HG03039 (cell line): ENCODE data around the gene STXBP5L.
"Not testable (repeated sequence)": the region's sequence is repeated elsewhere in the genome, so short reads cannot be mapped to it uniquely, and the experiment has no call there.

Experiments
- ATAC-seq: cut with Tn5 transposase; IDR thresholded peaks from one replicate; pipeline ENCODE4 v1.9.1; 2021; ENCODE audit warnings: mild to moderate bottlenecking, moderate library complexity; ENCODE audit not compliant: unreplicated experiment

STXBP5L gene

DNA sequence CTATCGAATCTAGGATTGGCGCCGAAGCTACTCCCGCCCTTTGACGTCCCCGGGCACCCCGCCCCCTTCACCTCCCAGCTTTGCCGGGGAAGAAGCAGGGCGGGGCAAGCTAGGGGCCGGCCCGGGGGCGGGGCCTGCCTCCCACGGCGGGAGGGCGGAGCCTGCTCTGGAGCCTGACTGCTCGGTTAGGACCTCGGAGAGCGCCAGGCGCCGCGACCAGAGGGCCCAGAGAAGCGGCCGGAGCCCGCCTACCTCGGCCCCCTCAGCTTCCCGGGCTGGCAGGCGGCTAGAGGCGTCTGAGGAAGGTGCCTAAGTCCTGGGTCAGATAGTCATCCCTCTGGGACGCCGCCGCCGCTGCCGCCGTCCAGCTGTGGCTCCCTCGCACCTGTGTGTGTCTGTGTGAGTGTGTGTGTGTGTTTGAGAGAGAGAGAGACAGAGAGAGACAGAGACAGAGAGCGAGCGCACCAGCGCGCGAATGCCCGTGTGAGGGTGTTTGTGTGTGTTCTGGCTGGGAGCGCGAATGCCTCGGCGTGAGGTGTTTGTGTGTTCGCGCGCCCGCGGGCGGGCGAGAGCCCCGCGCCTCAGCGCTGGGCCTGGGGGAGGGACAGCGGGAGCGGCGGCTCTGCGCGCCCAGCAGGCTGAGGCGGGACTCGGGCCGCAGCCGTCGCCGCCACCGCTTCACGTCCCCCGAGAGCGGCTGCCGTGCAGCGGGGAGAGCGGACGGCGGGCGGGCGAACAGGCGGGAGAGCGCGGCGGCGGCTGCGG lies at the start of gene STXBP5L:
Gene STXBP5L, plus strand, starts transcription at position 176 of the 765 bp plus-strand sequence. CDS start 1,374 bp downstream, outside the sequence.
- peak; percentile 98 for ATAC-seq

DNA sequence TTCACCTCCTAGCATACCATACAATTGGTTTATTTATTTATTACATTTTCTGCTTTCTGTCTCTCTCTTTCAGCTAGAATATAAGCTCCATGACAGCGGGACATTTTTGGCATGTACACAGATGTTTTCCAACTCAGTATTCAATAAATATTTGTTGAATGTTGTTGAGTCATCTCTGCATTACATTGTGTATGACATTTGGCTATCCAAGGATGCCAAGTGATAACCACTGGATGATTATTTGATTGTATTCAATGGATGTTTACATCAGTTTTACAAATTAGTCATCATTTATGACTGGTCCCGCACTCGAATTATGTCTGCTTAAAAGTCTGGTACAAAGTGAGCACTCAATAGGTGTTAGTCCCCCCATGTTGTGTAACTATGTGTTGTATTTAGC lies 49.5 kb upstream of the STXBP5L start:
- ATAC-seq, result no peak

DNA sequence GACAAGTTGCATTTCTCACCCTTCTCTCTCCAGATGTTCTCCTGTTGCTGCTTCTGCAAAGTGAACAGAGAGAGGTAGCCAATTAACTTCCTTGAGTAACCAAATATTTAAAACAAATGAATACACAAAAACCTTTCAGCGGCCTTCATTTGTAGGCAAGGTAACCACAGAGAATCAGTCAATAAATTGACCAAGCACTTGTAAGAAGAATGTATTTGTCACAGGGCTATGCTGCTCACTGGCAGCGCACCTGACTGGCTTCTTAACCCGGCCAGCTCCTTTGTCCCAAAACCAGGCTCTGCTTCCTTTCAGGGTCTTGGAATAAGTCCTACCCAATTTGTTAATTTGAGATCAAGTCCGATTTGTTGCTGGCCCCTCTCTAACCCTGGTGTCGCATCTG lies 43.5 kb upstream of the STXBP5L start:
- ATAC-seq, result no peak

DNA sequence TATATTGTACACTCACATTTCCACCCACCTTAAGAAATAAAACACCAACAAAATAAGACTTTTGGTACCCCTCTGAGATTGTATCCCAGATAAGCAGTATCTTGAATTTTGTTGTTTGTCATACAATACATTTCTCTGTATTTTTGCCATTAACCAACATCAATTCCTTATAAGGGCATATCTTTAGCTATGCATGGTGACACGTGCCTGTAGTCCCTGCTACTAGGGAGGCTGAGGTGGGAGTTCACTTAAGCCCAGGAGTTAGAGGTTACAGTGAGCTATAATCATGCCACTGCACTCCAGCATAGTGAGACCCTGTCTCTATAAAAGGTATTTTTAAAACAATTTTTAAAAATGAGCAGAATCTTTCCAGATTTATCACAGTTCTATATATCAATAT lies 32.5 kb upstream of the STXBP5L start:
- no peak for ATAC-seq

DNA sequence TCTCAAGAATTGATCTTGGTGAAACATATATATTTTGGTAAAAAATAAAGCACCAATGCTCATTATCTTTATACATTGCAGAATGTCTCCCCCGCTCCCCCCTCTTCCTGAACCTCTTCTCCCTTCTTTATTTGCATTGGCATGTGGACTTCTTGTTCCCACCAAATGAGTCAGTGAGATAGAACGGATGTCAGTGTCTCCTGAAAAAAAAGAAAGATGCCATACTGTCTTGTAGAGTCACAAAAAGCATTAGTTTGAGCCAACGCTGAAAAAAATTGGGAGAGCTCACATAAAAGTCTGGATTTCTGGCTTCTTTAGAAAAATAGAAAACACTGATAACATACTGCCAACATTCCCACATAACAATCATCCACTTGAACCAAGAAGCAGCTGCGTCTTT lies 32.0 kb upstream of the STXBP5L start:
- no peak for ATAC-seq

DNA sequence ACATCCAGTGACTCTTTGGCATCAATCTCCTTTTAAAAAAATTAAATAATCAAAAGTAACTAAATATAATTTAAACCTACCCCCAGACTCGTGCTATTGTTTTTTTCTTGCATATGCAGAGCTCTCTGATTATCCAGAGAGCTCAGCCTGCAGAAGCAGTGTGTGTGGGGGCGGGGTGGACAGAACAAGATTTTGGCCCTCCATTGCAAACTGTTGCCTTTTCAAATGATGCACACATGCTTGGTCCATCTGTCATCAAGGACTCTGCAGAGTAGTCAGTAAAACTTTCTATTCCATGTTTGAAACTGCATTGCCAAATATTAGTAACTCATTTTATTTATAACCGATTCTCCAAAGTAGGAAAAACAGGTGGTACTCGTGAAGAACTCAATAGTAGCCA lies 28.6 kb upstream of the STXBP5L start:
- ATAC-seq, result no peak

DNA sequence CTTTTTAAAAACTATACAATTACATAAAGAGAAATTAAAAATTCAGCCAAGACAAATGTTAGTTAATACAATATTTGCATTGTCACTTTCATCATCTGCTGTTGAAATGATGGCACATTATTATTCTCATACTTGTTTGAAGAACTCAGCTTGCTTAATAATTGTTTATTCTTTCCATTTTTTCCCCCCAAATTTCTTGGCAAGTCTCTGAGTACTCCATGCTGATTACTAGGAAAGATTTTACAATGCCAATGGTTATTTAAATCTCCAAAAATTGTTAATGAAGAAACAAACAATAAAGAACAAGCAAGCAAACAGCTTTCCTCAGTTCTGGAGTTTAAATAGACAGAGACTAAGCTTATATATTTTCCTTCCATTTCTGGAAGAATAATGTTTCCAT lies 15.1 kb upstream of the STXBP5L start:
- ATAC-seq, result no peak

DNA sequence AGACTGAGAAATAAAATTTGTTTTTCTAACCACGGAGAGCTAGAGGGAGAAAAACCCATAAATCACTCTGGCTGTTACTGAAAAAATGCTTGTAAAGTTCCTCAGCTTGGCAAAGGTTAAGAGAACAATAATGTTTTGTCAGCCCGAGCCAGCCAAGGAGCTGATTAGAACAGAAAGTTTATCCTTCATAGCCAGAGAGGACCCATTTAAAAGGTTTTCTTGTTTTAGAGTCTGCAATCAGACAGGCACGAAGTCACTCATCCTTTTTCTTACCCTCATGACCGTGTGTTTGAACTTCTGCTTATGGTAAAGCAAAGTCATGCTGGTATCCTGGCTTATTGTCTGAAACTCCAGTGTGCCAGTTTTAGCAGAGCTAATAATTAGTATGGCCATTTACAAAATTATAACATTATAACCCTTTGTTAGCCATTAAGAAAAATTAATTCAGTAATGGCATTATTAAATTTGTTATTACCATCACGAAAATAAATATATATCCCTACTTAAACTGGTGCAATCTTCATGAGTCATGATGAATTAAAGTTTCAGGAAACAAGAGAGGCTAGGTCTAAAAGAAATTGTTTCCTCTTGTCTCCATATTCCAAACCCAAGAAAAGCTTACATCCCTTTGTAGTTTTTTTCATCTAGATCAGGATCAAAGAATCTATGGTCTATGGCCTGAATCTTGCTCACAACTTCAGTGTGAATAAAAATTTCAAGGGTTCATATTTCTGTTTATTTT lies 13.5 kb upstream of the STXBP5L start:
- ATAC-seq, result no peak

DNA sequence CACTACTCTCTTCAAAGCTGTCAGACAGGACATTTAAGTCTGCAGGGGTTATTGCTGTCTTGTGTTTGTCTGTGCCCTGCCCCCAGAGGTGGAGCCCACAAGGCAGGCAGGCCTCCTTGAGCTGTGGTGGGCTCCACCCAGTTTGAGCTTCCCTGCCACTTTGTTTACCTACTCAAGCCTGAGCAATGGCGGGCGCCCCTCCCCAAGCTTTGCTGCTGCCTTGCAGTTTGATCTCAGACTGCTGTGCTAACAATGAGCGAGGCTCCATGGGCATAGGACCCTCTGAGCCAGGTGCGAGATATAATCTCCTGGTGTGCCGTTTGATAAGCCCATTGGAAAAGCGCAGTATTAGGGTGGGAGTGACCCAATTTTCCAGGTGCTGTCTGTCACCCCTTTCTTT lies 6.3 kb upstream of the STXBP5L start:
- not testable (repeated sequence) for ATAC-seq

DNA sequence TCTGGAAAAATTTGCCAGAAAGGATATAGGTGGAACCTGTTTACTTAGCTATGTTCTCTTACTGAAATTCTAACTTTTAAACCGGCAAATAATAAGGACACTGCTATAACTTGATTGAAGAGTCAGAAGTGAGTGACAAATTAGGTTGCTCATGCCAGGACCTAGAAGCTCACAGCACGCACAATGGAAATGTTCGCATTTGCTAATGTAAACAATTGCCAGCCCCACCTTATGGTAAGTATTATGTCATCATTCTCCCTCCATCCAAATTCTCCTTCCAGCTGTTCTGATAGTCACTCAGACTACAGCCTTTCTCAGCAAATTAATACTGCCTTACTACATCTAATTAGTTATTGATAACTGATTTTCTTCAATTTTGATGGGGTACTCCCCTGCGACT lies 4.8 kb upstream of the STXBP5L start:
- no peak for ATAC-seq

DNA sequence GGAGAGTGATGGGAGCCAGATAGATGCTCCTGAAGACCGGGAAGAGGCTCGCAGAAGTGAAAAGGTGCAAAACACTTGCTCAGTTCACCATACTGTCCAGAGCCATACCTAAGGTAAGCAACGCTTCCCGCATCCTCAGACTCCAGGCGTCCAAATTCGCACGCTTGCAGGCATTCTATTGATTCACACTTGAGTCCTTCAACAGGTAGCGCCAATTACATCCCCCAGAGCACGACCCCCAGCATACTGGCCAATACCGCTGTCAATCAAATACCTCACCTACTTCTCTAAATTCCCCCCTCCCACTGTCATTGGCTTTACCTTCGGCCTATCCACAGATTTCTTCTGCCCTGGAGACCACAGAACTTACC lies 361 bp upstream of the STXBP5L start:
- ATAC-seq, result no peak

DNA sequence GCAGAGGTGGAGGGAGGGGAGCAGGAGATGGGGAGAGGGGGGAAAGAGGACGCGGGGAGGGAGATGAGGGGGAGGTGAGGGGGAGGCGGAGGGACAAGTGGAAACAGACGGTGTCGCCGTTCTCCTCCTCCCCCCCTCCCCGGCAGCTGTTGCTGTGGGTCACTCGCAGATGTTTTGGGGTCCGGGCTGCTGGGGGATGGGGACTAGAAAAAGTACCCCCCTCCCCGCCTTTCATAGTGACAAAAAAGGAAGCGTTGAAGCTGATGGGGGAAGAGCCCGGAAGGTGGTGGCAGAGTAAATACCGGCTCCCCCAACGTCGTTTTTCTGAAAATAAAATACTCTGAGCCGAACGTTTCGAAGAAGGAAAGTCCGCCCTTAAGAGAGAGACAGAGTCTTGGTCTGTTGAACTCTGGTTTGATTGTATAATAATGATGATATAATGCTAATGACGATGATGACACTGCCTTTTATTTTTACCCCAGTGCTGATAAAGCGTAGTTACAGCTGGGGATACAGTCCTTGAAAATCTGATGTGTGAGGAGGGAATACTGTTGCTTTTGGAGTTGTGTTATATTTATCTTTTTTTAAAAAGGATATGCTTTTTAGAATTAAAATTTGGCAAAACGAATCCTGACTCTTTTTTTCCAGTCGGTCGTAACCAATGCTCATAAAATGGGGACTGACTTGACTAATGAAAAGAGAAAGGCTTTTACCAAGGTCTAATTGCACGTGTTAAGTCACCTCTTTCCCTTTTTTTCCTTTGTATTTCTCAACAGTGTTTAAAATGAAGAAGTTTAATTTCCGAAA lies 993 bp downstream of the STXBP5L start:
- no peak for ATAC-seq

DNA sequence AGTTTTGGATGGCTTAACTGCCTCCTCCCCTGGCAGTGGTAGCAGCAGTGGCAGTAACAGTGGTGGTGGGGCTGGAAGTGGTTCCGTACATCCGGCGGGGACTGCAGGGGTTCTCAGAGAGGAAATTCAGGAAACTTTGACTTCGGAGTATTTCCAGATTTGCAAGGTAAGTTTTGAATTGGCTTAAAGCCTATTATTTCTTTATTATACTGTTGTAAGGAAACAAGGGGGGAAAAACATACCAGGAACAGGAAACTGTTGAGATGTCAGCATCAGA lies 1.5 kb downstream of the STXBP5L start:
- ATAC-seq, result no peak

DNA sequence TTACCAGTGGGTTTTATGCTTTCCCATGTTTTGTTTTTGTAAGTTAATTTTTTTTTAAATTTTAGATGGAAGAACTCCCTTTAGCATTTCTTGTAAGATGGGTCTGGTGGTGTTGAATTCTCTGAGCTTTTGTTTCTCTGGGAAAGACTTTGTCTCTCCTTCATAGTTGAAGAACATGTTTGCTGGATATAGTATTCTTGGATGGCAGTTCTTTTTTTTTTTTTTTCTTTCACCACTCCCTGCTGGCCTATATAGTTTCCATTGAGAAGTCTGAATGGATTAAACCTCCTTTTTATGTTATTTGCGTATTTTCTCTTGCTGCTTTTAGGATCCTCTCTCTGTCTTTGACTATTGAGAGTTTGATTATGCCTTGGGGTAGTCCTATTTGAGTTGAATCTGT lies 18.1 kb downstream of the STXBP5L start:
- no peak for ATAC-seq

DNA sequence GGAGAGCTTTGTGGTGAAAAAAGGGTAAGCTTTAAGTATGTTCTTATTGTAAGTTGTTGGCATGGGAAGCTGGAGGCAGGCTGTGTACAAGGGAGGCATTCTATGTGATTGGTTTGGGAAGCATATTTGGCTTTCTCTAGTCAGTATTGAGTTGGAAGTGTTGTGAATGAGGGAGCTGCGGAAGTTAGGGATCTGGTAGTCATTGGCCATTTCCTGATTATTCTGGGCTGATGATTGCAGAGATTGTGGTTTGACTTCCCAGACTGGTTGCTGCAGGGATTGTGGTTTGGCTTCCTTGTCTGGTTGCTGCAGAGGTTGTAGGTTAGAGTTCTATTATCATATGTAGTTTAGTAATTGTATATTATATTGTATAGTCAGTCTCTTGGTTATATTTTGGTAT lies 21.0 kb downstream of the STXBP5L start:
- no peak for ATAC-seq

DNA sequence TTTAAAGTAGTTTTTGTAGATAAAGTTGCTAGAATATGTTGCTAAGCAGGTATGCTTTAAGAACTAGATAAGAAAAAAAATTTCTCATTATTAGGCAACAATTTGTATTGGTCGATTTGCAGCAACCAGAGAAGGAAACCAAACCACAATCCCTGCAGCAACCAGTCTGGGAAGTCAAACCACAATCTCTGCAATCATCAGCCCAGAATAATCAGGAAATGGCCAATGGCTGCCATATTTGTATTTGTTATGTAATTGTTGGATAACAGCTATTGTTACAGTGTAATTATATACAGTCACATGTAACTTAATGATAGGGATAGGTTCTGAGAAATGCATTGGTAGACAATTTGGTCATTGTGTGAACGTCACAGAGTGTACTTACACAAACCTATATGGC lies 23.6 kb downstream of the STXBP5L start:
- no peak for ATAC-seq

DNA sequence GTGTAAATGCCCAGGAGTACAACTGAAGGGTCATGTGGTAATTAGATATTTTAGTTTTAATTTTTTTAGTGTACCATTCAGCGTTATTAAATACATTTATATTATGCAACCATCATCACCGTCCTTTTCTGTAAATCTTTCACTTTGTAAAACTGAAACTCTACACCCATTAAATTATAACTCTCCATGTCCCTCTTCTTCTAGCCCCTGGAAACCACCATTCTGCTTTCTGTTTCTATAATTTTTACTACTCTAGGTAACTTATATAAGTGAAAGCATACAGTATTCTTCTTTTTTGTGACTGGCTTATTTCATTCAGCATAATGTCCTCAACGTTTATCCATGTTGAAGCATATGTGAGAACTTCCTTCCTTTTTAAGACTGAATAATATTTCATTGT lies 48.1 kb downstream of the STXBP5L start:
- no peak for ATAC-seq

DNA sequence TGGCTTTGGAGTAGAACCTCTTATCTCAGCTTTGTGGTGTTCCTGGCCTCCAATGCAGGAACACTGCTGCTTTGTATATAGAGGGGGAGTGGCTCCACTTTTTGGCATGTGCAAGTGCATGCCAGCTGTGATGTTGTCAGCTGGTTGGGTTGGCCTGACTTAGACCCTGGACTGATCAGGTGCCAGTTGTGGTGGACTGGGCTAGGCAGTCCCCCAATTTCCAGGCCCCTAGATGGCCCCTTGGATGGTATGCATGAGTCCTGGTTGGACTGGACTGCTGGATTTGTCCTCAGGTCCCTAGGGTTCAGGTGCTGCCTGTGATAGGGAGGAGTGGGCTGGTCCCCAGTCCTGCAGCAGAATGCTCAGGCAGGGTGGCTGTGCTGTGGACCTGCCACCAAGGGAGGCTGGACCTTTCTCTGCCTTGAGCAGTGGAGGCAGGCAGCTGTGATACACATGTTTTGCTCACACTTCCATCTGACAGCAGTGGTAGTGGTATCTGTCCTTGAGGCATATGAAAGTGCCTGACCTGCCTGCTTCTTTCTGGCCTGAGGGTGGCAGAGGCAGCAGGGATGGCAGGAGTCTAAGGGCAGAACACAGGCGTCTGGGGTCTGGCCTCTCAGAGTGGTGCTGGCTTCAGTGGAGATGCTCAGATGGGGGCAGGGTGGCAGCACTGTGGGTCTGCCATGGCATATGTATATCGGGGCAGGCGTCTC lies 74.8 kb downstream of the STXBP5L start:
- no peak for ATAC-seq

DNA sequence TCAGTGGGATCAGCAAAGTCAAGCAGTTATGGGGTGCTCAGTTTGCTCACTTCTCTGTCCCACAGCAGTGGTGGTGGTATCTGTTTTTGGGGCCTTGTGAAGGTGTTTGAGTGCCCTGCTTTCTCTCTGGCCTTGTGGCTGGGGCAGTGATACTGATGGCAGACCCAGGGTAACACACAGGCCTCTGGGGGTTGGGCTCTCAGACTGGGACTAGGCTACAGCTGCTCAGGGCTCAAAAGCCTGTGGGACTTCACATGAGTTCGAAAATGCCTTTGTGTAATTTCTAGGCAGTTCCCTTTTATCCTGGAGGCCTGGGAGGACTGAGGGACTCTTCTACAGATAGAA lies 75.3 kb downstream of the STXBP5L start:
- ATAC-seq, result no peak

DNA sequence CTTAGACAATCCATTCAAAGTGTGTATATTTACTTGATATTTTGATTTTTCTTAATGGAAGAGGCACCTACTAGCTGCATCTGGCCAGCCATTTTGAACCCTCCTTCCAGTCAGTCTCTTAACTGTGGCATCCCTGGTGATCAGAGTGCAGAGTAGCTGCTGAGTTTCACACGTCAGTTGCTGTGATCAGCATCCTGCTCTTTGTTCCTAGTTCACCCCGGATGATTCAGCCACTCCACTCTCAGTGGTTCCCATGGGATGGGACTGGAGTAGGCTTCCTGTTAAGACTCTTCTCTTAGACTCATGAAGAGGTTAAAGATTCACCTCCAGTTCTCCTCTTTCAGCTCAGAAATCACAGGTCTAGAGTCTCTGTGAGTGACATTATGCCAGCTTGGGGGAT lies 75.8 kb downstream of the STXBP5L start:
- no peak for ATAC-seq

DNA sequence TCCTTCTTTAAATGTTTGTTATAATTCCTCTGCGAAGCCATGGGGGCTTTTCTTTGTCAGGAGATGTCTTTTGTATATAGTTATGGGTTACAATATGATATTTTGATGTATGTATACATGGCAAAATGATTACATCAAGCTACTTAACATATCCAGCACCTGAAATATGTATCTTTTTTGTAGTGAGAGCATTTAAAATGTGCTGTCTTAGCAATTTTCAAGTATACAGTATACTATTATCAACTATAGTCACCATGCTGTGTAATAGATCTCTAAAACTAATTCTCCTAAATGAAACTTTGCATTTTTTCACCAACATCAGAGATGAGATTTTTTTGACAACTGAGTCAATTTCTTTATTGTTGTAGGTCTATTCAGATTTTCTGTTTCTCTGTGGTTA lies 77.2 kb downstream of the STXBP5L start:
- no peak for ATAC-seq
